Prostate gland (tissue), 2 donors: ENCODE data around the gene GABRQ. TPM values are rescaled to one million over a fixed set of nuclear protein-coding genes. Genes with fewer than 3 reads are reported as not detected.

Experiments
- DNase-seq: peaks from one replicate; pipeline ENCODE4 v3.0.0-alpha.2; 2019; ENCODE audit warnings: low spot score
- H3K27ac ChIP-seq, 2 donors: fragments of 200-600 bp; sonication (generic); 2 replicates each; pipeline ENCODE4 v1.5.1; 2017 to 2019
- H3K27me3 ChIP-seq: fragments of 200-600 bp; sonication (generic); replicated peaks from 2 replicates; pipeline ENCODE4 v1.5.1; 2019; ENCODE audit not compliant: insufficient read depth
- H3K36me3 ChIP-seq, 2 donors: fragments of 200-600 bp; sonication (generic); 1 replicate in 1 of 2; 2 replicates in 1 of 2; pipeline versions ENCODE4 v1.5.1 to v1.8.1; 2017 to 2019
- H3K4me1 ChIP-seq: fragments of 200-600 bp; sonication (generic); replicated peaks from 2 replicates; pipeline ENCODE4 v1.5.1; 2019
- H3K4me3 ChIP-seq, 2 donors: fragments of 200-600 bp; sonication (generic); 2 replicates each; pipeline ENCODE4 v1.5.1; 2017 to 2019
- H3K9me3 ChIP-seq: fragments of 200-600 bp; sonication (generic); 2 replicates; pipeline ENCODE4 v1.5.1; 2017
- POLR2A ChIP-seq: fragments of 450-650 bp; IDR thresholded peaks from one replicate; pipeline ENCODE4 v1.6.1; 2016; ENCODE audit warnings: antibody characterized with exemption, mild to moderate bottlenecking
- POLR2AphosphoS5 ChIP-seq: sonication (generic); formaldehyde crosslinking; IDR thresholded peaks from one replicate; pipeline ENCODE4 v1.6.1; 2017; ENCODE audit warnings: antibody characterized with exemption
- WGBS: methylation state at CpG from one replicate; pipeline ENCODE4 v1.1.5; 2018; 5-methylcytosine and 5-hydroxymethylcytosine counted together
- intact Hi-C: fragments of 100-400 bp; cut with DNase I; formaldehyde crosslinking; loops from one replicate; pipeline ENCODE4 v1.14.2; 2022
- total RNA-seq, 2 donors: library from RNA; depleted of rRNA; stranded (reverse); fragments of >200 nt; gene quantifications; one replicate each; pipeline ENCODE4 v1.1.0, GENCODE V29; 2016
- TF ChIP-seq, protein P1 (sequence below), 4 experiments: fragments of 200-600 bp in 2 of 4; fragments of 450-650 bp in 2 of 4; sonication (generic) in 2 of 4; IDR thresholded peaks; 1 replicate in 3 of 4; 2 replicates in 1 of 4; pipeline ENCODE4 v1.5.1; 2016 to 2019; ENCODE audit warnings: antibody characterized with exemption in 4 of 4, mild to moderate bottlenecking in 2 of 4, moderate library complexity in 2 of 4

The GABRQ gene
- total RNA-seq, 2 donors from 2014 or later, result 9.1 TPM; not detected in 1

GRCh38 chrX:152639426-152639825, 1.7 kb downstream of the GABRQ start:
- no peaks in the 10 kb centered on the region for H3K4me1 ChIP-seq
- no peak for DNase-seq
- H3K27me3 ChIP-seq, result no peaks in the 10 kb centered on the region
- TF ChIP-seq POLR2A (no peak), POLR2AphosphoS5 (no peak)
- TF ChIP-seq, protein P1, sequence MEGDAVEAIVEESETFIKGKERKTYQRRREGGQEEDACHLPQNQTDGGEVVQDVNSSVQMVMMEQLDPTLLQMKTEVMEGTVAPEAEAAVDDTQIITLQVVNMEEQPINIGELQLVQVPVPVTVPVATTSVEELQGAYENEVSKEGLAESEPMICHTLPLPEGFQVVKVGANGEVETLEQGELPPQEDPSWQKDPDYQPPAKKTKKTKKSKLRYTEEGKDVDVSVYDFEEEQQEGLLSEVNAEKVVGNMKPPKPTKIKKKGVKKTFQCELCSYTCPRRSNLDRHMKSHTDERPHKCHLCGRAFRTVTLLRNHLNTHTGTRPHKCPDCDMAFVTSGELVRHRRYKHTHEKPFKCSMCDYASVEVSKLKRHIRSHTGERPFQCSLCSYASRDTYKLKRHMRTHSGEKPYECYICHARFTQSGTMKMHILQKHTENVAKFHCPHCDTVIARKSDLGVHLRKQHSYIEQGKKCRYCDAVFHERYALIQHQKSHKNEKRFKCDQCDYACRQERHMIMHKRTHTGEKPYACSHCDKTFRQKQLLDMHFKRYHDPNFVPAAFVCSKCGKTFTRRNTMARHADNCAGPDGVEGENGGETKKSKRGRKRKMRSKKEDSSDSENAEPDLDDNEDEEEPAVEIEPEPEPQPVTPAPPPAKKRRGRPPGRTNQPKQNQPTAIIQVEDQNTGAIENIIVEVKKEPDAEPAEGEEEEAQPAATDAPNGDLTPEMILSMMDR (IDR thresholded peaks at IDR 0.05), result no peak
- H3K9me3 ChIP-seq, result no peaks in the 10 kb centered on the region
- no peak overlapping the region for H3K4me3 ChIP-seq
- no peak overlapping the region for H3K27ac ChIP-seq
- WGBS, result 87% methylated on average over 5 of the region's 7 CpGs
- intact Hi-C loops, result loop anchor here (10.0 kb wide), 1 partner anchor 1485 kb away; no protein-coding TSS in a partner anchor
- no peaks in the 10 kb centered on the region for H3K36me3 ChIP-seq

GRCh38 chrX:152640034-152640818, 2.5 kb downstream of the GABRQ start:
- no peak for DNase-seq
- H3K4me3 ChIP-seq, result no peak overlapping the region
- H3K4me1 ChIP-seq, result no peaks in the 10 kb centered on the region
- H3K27ac ChIP-seq, result no peak overlapping the region
- no peaks in the 10 kb centered on the region for H3K9me3 ChIP-seq
- intact Hi-C loops, result no loop called here
- H3K27me3 ChIP-seq, result no peaks in the 10 kb centered on the region
- TF ChIP-seq POLR2AphosphoS5 (no peak), POLR2A (no peak)
- TF ChIP-seq, protein P1 (IDR thresholded peaks at IDR 0.05), result no peak
- 85% methylated on average over 17 of the region's 18 CpGs for WGBS
- no peaks in the 10 kb centered on the region for H3K36me3 ChIP-seq

DNA sequence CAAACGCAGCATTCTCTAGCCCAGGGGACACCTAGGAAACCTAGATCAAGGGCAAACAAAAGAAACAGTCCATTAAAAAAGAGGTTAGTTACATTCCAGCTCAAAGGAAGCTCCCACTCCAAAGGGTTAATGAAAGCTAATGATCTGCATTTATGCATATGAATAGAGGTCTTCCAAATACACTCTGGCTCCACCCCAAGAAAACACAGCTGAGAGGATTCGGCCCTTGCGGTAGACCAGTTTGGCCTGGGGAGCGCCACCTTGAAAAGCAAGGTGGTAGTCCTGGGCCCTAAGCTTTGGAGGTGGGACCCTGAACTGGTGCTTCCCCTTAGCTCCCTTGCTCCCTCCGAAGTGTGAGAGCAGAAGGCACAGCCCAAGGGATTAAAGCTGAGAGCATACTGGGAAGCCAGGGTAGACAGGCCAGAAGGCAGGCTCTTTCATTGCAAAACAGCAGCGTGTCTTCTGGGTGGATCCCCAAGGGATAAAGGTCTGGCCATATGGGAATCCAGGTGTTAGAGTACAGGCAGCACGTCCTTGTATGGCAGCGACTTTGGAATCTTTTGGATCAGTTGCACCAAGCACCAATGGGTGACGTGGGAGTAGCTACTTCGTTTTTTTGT, 3.7 kb downstream of the GABRQ start:
- 70% methylated on average over 9 of the region's 10 CpGs for WGBS
- H3K27ac ChIP-seq, result no peak overlapping the region
- no peaks in the 10 kb centered on the region for H3K27me3 ChIP-seq
- intact Hi-C loops, result no loop called here
- DNase-seq, result no peak
- H3K4me3 ChIP-seq, result no peak overlapping the region
- no peak for TF ChIP-seq POLR2AphosphoS5
- TF ChIP-seq POLR2A, result no peak
- TF ChIP-seq, protein P1 (IDR thresholded peaks at IDR 0.05), result no peak
- H3K9me3 ChIP-seq, result no peaks in the 10 kb centered on the region
- H3K4me1 ChIP-seq, result no peaks in the 10 kb centered on the region
- H3K36me3 ChIP-seq, result no peaks in the 10 kb centered on the region

GRCh38 chrX:152641996-152642395, 4.3 kb downstream of the GABRQ start:
- DNase-seq, result no peak
- H3K27ac ChIP-seq, result no peak overlapping the region
- TF ChIP-seq POLR2A (no peak), POLR2AphosphoS5 (no peak)
- TF ChIP-seq, protein P1 (IDR thresholded peaks at IDR 0.05), result no peak
- no peaks in the 10 kb centered on the region for H3K27me3 ChIP-seq
- H3K4me3 ChIP-seq, result no peak overlapping the region
- H3K9me3 ChIP-seq, result no peaks in the 10 kb centered on the region
- no peaks in the 10 kb centered on the region for H3K36me3 ChIP-seq
- WGBS, result 84% methylated on average over 6 of the region's 6 CpGs
- no peaks in the 10 kb centered on the region for H3K4me1 ChIP-seq
- intact Hi-C loops, result no loop called here
